Fibroblast of lung (primary cell): ENCODE data around the gene CHRD. TPM values are rescaled to one million over a fixed set of nuclear protein-coding genes. Genes with fewer than 3 reads are reported as not detected.

Experiments used
- DNase-seq, 2 donors: peaks; one replicate each; pipeline versions ENCODE4 v3.0.0 to v3.0.0-alpha.2; 2010; ENCODE audit warnings: low read depth in 2 of 2
- H2AFZ ChIP-seq: 2 replicates; pipeline ENCODE4 v1.5.1; 2012; ENCODE audit warnings: low read length, control low read depth, inconsistent platforms
- H3K27ac ChIP-seq: 2 replicates; pipeline ENCODE4 v1.5.1; 2011; ENCODE audit warnings: low read length, control low read depth; ENCODE audit not compliant: insufficient read depth
- H3K27me3 ChIP-seq: 2 replicates; pipeline ENCODE4 v1.5.1; 2011; ENCODE audit warnings: mild to moderate bottlenecking, low read length; ENCODE audit not compliant: control insufficient read depth, insufficient read depth
- H3K36me3 ChIP-seq: 2 replicates; pipeline ENCODE4 v1.5.1; 2011; ENCODE audit warnings: low read length; ENCODE audit not compliant: control insufficient read depth, insufficient read depth
- H3K4me1 ChIP-seq: 2 replicates; pipeline ENCODE4 v1.5.1; 2011; ENCODE audit warnings: low read length; ENCODE audit not compliant: control insufficient read depth, insufficient read depth; ENCODE audit errors: extremely low read depth
- H3K4me2 ChIP-seq: 2 replicates; pipeline ENCODE4 v1.5.1; 2011; ENCODE audit warnings: low read length, control low read depth; ENCODE audit not compliant: insufficient read depth; ENCODE audit errors: extremely low read depth
- H3K4me3 ChIP-seq, 4 experiments: fragments of 200-600 bp in 1 of 4; sonication (generic) in 1 of 4; replicated peaks in 1 of 4; 2 replicates each; pipeline ENCODE4 v1.5.1; 2011 to 2016; ENCODE audit warnings: low read length in 4 of 4, low read depth in 3 of 4, mild to moderate bottlenecking in 3 of 4, control low read depth in 2 of 4, inconsistent platforms in 1 of 4, mixed read lengths in 1 of 4; ENCODE audit not compliant: insufficient read depth in 1 of 4; ENCODE audit errors: control extremely low read depth in 1 of 4
- H3K79me2 ChIP-seq: 2 replicates; pipeline ENCODE4 v1.5.1; 2012; ENCODE audit warnings: mild to moderate bottlenecking, low read length, inconsistent platforms; ENCODE audit not compliant: control insufficient read depth, insufficient read depth
- H3K9ac ChIP-seq: 2 replicates; pipeline ENCODE4 v1.5.1; 2011; ENCODE audit warnings: mild to moderate bottlenecking, low read length, control low read depth; ENCODE audit not compliant: insufficient read depth
- H3K9me3 ChIP-seq: 2 replicates; pipeline ENCODE4 v1.5.1; 2012; ENCODE audit warnings: low read depth, low read length; ENCODE audit not compliant: control insufficient read depth, insufficient read depth
- H4K20me1 ChIP-seq: 2 replicates; pipeline ENCODE4 v1.5.1; 2011; ENCODE audit warnings: low read length; ENCODE audit not compliant: control insufficient read depth, insufficient read depth; ENCODE audit errors: extremely low read depth
- CTCF ChIP-seq, 2 donors: IDR thresholded peaks in 1 of 2; conservative IDR thresholded peaks in 1 of 2; 1 replicate in 1 of 2; 2 replicates in 1 of 2; pipeline ENCODE4 v1.5.1; 2011 to 2012; ENCODE audit warnings: low read length in 2 of 2, control low read depth in 1 of 2, inconsistent platforms in 1 of 2, low read depth in 1 of 2, mild to moderate bottlenecking in 1 of 2
- EZH2 ChIP-seq: IDR thresholded peaks from 2 replicates; pipeline ENCODE4 v1.5.1; 2012; ENCODE audit warnings: low read length, control low read depth, mild to moderate bottlenecking; ENCODE audit errors: missing control alignments
- polyA plus RNA-seq, 2 donors: library from polyadenylated mRNA; depleted of rRNA in 1 of 2; stranded (reverse) in 1 of 2; unstranded in 1 of 2; fragments of >200 nt; gene quantifications; 2 replicates each; pipeline ENCODE4 v1.2.1, GENCODE V29; 2011 to 2012; ENCODE audit warnings: missing spikeins in 1 of 2
- total RNA-seq: library from RNA; depleted of rRNA; stranded (reverse); fragments of >200 nt; gene quantifications from 2 replicates; pipeline ENCODE4 v1.2.1, GENCODE V29; 2014

Gene CHRD
- total and polyA plus RNA-seq, 2 donors (not counting 1 experiment from before 2014, with no cell fraction given) = 1.3 to 4.8 TPM

GRCh38 chr3:184409331-184409926 lies 29.6 kb downstream of the CHRD start:
- no peaks in the 10 kb centered on the region for H3K36me3 ChIP-seq
- H4K20me1 ChIP-seq = no peaks in the 10 kb centered on the region
- H3K4me1 ChIP-seq = no peaks in the 10 kb centered on the region
- no peak overlapping the region for H3K4me2 ChIP-seq
- no peak overlapping the region for H3K27ac ChIP-seq
- peaks cover 4% of the 10 kb centered on the region for H3K27me3 ChIP-seq
- H3K79me2 ChIP-seq = no peaks in the 10 kb centered on the region
- TF ChIP-seq EZH2 = no peak
- TF ChIP-seq CTCF (conservative IDR thresholded peaks at IDR 0.05 in 1 of 2, IDR thresholded peaks at IDR 0.05 in 1 of 2; ENCODE audit: low read depth in 1 of 2, low read length in 2 of 2) = no peak
- H3K9me3 ChIP-seq = no peaks in the 10 kb centered on the region
- no peak for DNase-seq
- no peak overlapping the region for H2AFZ ChIP-seq
- H3K4me3 ChIP-seq = no peak overlapping the region
- H3K9ac ChIP-seq = no peak overlapping the region

GRCh38 chr3:184409946-184410500 lies 30.2 kb downstream of the CHRD start:
- Histone ChIP-seq H3K4me3 (no peak overlapping the region), H3K4me1 (no peaks in the 10 kb centered on the region), H3K79me2 (no peaks in the 10 kb centered on the region), H4K20me1 (no peaks in the 10 kb centered on the region), H3K9ac (no peak overlapping the region), H3K9me3 (no peaks in the 10 kb centered on the region), H3K27ac (no peak overlapping the region), H2AFZ (no peak overlapping the region), H3K27me3 (peaks cover 4% of the 10 kb centered on the region), H3K4me2 (no peak overlapping the region), H3K36me3 (no peaks in the 10 kb centered on the region)
- TF ChIP-seq CTCF (conservative IDR thresholded peaks at IDR 0.05 in 1 of 2, IDR thresholded peaks at IDR 0.05 in 1 of 2; ENCODE audit: low read depth in 1 of 2, low read length in 2 of 2) = no peak
- no peak for TF ChIP-seq EZH2
- no peak for DNase-seq

GRCh38 chr3:184414418-184415202 lies 34.8 kb downstream of the CHRD start:
- Histone ChIP-seq H3K27ac (no peak overlapping the region), H3K4me1 (no peaks in the 10 kb centered on the region), H3K36me3 (no peaks in the 10 kb centered on the region), H3K9me3 (no peaks in the 10 kb centered on the region), H3K4me3 (no peak overlapping the region), H3K9ac (no peak overlapping the region), H3K27me3 (no peaks in the 10 kb centered on the region), H4K20me1 (no peaks in the 10 kb centered on the region), H2AFZ (no peak overlapping the region), H3K79me2 (no peaks in the 10 kb centered on the region), H3K4me2 (no peak overlapping the region)
- DNase-seq = no peak
- TF ChIP-seq CTCF (conservative IDR thresholded peaks at IDR 0.05 in 1 of 2, IDR thresholded peaks at IDR 0.05 in 1 of 2; ENCODE audit: low read depth in 1 of 2, low read length in 2 of 2) (no peak), EZH2 (no peak)
